HG03342 (cell line): ENCODE data around the gene CYREN.
"Not testable (repeated sequence)": the region's sequence is repeated elsewhere in the genome, so short reads cannot be mapped to it uniquely, and the experiment has no call there.

Experiments
- ATAC-seq: cut with Tn5 transposase; IDR thresholded peaks from one replicate; pipeline ENCODE4 v1.9.1; 2021; ENCODE audit warnings: mild to moderate bottlenecking, moderate library complexity; ENCODE audit not compliant: unreplicated experiment

Gene CYREN

GRCh38 chr7:135170274-135170997 lies at the start of gene CYREN:
TSS of gene CYREN (minus strand) at chr7:135170707. CDS start at chr7:135168922, 1,785 bp downstream.
- peak; percentile 76 for ATAC-seq

GRCh38 chr7:135217645-135218509 lies 47.4 kb upstream of the CYREN start:
- ATAC-seq, result no peak

GRCh38 chr7:135215698-135216097 lies 45.2 kb upstream of the CYREN start:
- ATAC-seq, result no peak

GRCh38 chr7:135215180-135215579 lies 44.7 kb upstream of the CYREN start:
- ATAC-seq, result no peak

GRCh38 chr7:135213831-135214230 lies 43.3 kb upstream of the CYREN start:
- no peak for ATAC-seq

- ATAC-seq, result not testable (repeated sequence)
These were observed 41.6 kb upstream of the CYREN start for GRCh38 chr7:135211946-135212685.

GRCh38 chr7:135211179-135211945 lies 40.9 kb upstream of the CYREN start, which contains the start of gene WDR91:
TSS of gene WDR91 (minus strand) at chr7:135211526. CDS start at chr7:135211502, 24 bp downstream.
- ATAC-seq, result peak; percentile 81

GRCh38 chr7:135210888-135211178 lies 40.3 kb upstream of the CYREN start:
- ATAC-seq, result peak; percentile 0

GRCh38 chr7:135209225-135209834 lies 38.8 kb upstream of the CYREN start:
- no peak for ATAC-seq

- no peak for ATAC-seq
These were observed 37.7 kb upstream of the CYREN start for GRCh38 chr7:135208102-135208793.

- ATAC-seq, result no peak
These were observed 37.0 kb upstream of the CYREN start for GRCh38 chr7:135207406-135208101.

- ATAC-seq, result peak; percentile 25
These were observed 36.5 kb upstream of the CYREN start for GRCh38 chr7:135206941-135207391.

- ATAC-seq, result no peak
These were observed 35.3 kb upstream of the CYREN start for GRCh38 chr7:135205850-135206249.

- no peak for ATAC-seq
These were observed 34.4 kb upstream of the CYREN start for GRCh38 chr7:135204876-135205275.

GRCh38 chr7:135204341-135204749 lies 33.8 kb upstream of the CYREN start:
- ATAC-seq, result no peak

GRCh38 chr7:135201350-135201749 lies 30.8 kb upstream of the CYREN start:
- ATAC-seq, result no peak

- ATAC-seq, result no peak
These were observed 30.4 kb upstream of the CYREN start for GRCh38 chr7:135200821-135201331.

GRCh38 chr7:135199439-135199838 lies 28.9 kb upstream of the CYREN start:
- ATAC-seq, result no peak
